ENCODE results near the gene SLC7A7.
A peak's percentile ranks its signal among the peaks of the same experiment; 100 is the strongest.
"Not testable (repeated sequence)": the region's sequence is repeated elsewhere in the genome, so short reads cannot be mapped to it uniquely, and the experiment has no call there.

SLC7A7 gene

DNA sequence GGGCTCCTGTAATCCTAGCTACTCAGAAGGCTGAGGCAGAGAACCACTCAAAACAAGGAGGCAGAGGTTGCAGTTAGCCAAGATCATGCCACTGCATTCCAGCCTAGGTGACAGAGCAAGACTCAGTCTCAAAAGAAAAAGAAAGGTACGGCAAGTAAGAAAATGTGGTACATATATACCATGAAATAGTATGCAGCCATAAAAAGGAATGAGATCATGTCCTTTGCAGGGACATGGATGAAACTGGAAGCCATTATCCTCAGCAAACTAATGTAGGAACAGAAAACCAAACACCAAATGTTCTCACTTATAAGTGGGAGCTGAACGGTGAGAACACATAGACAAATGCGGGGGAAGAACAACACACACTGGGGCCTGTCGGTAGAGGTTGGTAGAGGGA, 10.0 kb downstream of the SLC7A7 start:
- H3K4me3 ChIP-seq (ENCODE audit: low read depth, low read length); H3K27ac ChIP-seq (ENCODE audit: extremely low read depth, low read depth, low read length); H3K36me3 ChIP-seq (ENCODE audit: control insufficient read depth in 2 of 2, insufficient read depth in 1 of 2, low read length in 2 of 2); POLR2A ChIA-PET; H3K4me1 ChIP-seq (ENCODE audit: control insufficient read depth, insufficient read depth, low read length); H3K9me3 ChIP-seq (ENCODE audit: control insufficient read depth, insufficient read depth, low read depth, low read length): not testable (repeated sequence)
- CTCF ChIA-PET, result interaction anchor here (0.5 to 0.7 kb wide), 4 partner anchors 27 to 235 kb away, joined by 3 to 6 read pairs (median 4); no protein-coding TSS in a partner anchor
- TF ChIP-seq ZNF146 (tag by site-specific recombination; IDR thresholded peaks at IDR 0.05), result peak; percentile 95

GRCh38 chr14:22803687-22803974, 11.6 kb downstream of the SLC7A7 start:
- POLR2A ChIA-PET, result no interaction called here
- CTCF ChIA-PET, result no interaction called here

DNA sequence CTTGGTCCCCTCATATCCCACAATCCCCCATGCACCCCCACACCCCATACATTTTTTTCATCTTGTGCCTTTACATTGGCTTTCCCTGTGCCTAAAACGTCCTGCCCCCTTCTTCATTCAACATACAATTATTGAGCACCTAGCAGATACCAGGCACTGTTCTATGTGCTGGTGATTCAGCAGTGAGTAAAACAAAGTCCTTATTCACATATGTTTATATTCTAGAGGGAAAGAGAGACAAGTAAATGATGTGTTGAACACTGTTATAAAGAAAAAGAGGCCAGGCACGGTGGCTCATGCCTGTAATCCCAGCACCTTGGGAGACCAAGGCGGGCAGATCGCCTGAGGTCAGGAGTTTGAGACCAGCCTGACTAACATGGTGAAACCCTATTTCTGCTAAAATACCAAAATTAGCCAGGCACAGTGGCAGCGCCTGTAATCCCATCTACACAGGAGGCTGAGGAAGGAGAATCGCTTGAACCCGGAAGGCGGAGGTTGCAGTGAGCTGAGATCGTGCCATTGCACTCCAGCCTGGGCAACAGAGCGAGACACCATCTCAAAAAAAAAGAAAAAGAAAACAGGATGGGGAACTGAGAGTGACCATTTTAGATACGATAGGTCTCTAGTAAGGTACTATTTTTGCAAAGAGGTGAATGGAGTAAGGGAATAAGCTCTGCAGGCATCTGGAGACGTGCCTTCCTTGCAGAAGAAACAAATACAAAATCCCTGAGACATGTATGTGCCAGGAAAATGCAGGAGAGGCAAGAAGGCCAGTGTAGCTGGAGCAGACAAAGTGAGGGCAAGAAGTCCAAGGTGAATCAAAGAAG, 12.2 kb downstream of the SLC7A7 start:
- H3K36me3 ChIP-seq (ENCODE audit: control insufficient read depth in 2 of 2, insufficient read depth in 1 of 2, low read length in 2 of 2), result no peaks in the 10 kb centered on the region
- no peaks in the 10 kb centered on the region for H3K4me1 ChIP-seq (ENCODE audit: control insufficient read depth, insufficient read depth, low read length)
- H3K9me3 ChIP-seq (ENCODE audit: control insufficient read depth, insufficient read depth, low read depth, low read length), result no peaks in the 10 kb centered on the region
- no peak overlapping the region for H3K4me3 ChIP-seq (ENCODE audit: low read depth, low read length)
- POLR2A ChIA-PET, result no interaction called here
- TF ChIP-seq ZNF701 (tag by site-specific recombination; IDR thresholded peaks at IDR 0.05) (no peak), SP7 (tag by site-specific recombination; IDR thresholded peaks at IDR 0.05) (peak; percentile 64)
- no peak overlapping the region for H3K27ac ChIP-seq (ENCODE audit: extremely low read depth, low read depth, low read length)
- CTCF ChIA-PET, result no interaction called here

More at GRCh38 chr14:22803687-22803974, 11.6 kb downstream of the SLC7A7 start:
- H3K4me3 ChIP-seq (ENCODE audit: low read depth, low read length), result no peak overlapping the region
- H3K36me3 ChIP-seq (ENCODE audit: control insufficient read depth in 2 of 2, insufficient read depth in 1 of 2, low read length in 2 of 2), result no peaks in the 10 kb centered on the region
- TF ChIP-seq ZNF394 (tag by site-specific recombination; IDR thresholded peaks at IDR 0.05; ENCODE audit: borderline replicate concordance) (no peak), ZSCAN23 (tag by site-specific recombination; IDR thresholded peaks at IDR 0.05) (no peak), ZSCAN16 (tag by site-specific recombination; IDR thresholded peaks at IDR 0.05) (no peak), ZNF629 (tag by site-specific recombination; IDR thresholded peaks at IDR 0.05) (no peak), ZBTB8A (tag by site-specific recombination; IDR thresholded peaks at IDR 0.05) (no peak), OVOL3 (tag by site-specific recombination; IDR thresholded peaks at IDR 0.05) (no peak), ZNF302 (tag by site-specific recombination; IDR thresholded peaks at IDR 0.05; ENCODE audit: low read depth) (no peak)
- TF ChIP-seq, protein P1, sequence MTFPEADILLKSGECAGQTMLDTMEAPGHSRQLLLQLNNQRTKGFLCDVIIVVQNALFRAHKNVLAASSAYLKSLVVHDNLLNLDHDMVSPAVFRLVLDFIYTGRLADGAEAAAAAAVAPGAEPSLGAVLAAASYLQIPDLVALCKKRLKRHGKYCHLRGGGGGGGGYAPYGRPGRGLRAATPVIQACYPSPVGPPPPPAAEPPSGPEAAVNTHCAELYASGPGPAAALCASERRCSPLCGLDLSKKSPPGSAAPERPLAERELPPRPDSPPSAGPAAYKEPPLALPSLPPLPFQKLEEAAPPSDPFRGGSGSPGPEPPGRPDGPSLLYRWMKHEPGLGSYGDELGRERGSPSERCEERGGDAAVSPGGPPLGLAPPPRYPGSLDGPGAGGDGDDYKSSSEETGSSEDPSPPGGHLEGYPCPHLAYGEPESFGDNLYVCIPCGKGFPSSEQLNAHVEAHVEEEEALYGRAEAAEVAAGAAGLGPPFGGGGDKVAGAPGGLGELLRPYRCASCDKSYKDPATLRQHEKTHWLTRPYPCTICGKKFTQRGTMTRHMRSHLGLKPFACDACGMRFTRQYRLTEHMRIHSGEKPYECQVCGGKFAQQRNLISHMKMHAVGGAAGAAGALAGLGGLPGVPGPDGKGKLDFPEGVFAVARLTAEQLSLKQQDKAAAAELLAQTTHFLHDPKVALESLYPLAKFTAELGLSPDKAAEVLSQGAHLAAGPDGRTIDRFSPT (tag by site-specific recombination; IDR thresholded peaks at IDR 0.05), result no peak
- H3K4me1 ChIP-seq (ENCODE audit: control insufficient read depth, insufficient read depth, low read length), result no peaks in the 10 kb centered on the region
- no peak overlapping the region for H3K27ac ChIP-seq (ENCODE audit: extremely low read depth, low read depth, low read length)
- H3K9me3 ChIP-seq (ENCODE audit: control insufficient read depth, insufficient read depth, low read depth, low read length), result no peaks in the 10 kb centered on the region

GRCh38 chr14:22801716-22802115, 13.5 kb downstream of the SLC7A7 start:
- H3K27ac ChIP-seq (ENCODE audit: extremely low read depth, low read depth, low read length), result no peak overlapping the region
- H3K4me3 ChIP-seq (ENCODE audit: low read depth, low read length), result no peak overlapping the region
- no peaks in the 10 kb centered on the region for H3K9me3 ChIP-seq (ENCODE audit: control insufficient read depth, insufficient read depth, low read depth, low read length)
- no peaks in the 10 kb centered on the region for H3K4me1 ChIP-seq (ENCODE audit: control insufficient read depth, insufficient read depth, low read length)
- ChIA-PET CTCF (interaction anchor here (0.6 kb wide), 1 partner anchor 17 kb away, joined by 3 read pairs; no protein-coding TSS in a partner anchor), POLR2A (no interaction called here)
- TF ChIP-seq ZNF239 (tag by site-specific recombination; IDR thresholded peaks at IDR 0.05) (no peak), OVOL3 (tag by site-specific recombination; IDR thresholded peaks at IDR 0.05) (no peak), ZFHX2 (tag by site-specific recombination; conservative IDR thresholded peaks at IDR 0.05) (0 out of 2 replicates have a peak, but pooled peaks have one; percentile 23), EGR2 (tag by site-specific recombination; IDR thresholded peaks at IDR 0.05; ENCODE audit: low read depth) (peak; percentile 43; the same call in 1 of the 2 replicates)
- H3K36me3 ChIP-seq (ENCODE audit: control insufficient read depth in 2 of 2, insufficient read depth in 1 of 2, low read length in 2 of 2), result no peaks in the 10 kb centered on the region
